ENCODE data around the gene SINHCAF. TPM values are rescaled to one million over a fixed set of nuclear protein-coding genes. Genes with fewer than 3 reads are reported as not detected.

SINHCAF gene
- total and polyA plus RNA-seq, 2 experiments from 2014 or later: 581 to 686 TPM

GRCh38 chr12:31309279-31309678 lies 16.7 kb downstream of the SINHCAF start (continued):
- TF ChIP-seq, protein P1, sequence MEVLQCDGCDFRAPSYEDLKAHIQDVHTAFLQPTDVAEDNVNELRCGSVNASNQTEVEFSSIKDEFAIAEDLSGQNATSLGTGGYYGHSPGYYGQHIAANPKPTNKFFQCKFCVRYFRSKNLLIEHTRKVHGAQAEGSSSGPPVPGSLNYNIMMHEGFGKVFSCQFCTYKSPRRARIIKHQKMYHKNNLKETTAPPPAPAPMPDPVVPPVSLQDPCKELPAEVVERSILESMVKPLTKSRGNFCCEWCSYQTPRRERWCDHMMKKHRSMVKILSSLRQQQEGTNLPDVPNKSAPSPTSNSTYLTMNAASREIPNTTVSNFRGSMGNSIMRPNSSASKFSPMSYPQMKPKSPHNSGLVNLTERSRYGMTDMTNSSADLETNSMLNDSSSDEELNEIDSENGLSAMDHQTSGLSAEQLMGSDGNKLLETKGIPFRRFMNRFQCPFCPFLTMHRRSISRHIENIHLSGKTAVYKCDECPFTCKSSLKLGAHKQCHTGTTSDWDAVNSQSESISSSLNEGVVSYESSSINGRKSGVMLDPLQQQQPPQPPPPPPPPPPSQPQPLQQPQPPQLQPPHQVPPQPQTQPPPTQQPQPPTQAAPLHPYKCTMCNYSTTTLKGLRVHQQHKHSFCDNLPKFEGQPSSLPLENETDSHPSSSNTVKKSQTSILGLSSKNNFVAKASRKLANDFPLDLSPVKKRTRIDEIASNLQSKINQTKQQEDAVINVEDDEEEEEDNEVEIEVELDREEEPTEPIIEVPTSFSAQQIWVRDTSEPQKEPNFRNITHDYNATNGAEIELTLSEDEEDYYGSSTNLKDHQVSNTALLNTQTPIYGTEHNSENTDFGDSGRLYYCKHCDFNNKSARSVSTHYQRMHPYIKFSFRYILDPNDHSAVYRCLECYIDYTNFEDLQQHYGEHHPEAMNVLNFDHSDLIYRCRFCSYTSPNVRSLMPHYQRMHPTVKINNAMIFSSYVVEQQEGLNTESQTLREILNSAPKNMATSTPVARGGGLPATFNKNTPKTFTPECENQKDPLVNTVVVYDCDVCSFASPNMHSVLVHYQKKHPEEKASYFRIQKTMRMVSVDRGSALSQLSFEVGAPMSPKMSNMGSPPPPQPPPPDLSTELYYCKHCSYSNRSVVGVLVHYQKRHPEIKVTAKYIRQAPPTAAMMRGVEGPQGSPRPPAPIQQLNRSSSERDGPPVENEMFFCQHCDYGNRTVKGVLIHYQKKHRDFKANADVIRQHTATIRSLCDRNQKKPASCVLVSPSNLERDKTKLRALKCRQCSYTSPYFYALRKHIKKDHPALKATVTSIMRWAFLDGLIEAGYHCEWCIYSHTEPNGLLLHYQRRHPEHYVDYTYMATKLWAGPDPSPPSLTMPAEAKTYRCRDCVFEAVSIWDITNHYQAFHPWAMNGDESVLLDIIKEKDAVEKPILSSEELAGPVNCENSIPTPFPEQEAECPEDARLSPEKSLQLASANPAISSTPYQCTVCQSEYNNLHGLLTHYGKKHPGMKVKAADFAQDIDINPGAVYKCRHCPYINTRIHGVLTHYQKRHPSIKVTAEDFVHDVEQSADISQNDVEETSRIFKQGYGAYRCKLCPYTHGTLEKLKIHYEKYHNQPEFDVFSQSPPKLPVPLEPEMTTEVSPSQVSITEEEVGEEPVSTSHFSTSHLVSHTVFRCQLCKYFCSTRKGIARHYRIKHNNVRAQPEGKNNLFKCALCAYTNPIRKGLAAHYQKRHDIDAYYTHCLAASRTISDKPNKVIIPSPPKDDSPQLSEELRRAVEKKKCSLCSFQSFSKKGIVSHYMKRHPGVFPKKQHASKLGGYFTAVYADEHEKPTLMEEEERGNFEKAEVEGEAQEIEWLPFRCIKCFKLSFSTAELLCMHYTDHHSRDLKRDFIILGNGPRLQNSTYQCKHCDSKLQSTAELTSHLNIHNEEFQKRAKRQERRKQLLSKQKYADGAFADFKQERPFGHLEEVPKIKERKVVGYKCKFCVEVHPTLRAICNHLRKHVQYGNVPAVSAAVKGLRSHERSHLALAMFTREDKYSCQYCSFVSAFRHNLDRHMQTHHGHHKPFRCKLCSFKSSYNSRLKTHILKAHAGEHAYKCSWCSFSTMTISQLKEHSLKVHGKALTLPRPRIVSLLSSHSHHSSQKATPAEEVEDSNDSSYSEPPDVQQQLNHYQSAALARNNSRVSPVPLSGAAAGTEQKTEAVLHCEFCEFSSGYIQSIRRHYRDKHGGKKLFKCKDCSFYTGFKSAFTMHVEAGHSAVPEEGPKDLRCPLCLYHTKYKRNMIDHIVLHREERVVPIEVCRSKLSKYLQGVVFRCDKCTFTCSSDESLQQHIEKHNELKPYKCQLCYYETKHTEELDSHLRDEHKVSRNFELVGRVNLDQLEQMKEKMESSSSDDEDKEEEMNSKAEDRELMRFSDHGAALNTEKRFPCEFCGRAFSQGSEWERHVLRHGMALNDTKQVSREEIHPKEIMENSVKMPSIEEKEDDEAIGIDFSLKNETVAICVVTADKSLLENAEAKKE (CRISPR knock-in tag; IDR thresholded peaks at IDR 0.05): no peak
- TF ChIP-seq EZH2 (IDR thresholded peaks at IDR 0.05; ENCODE audit: low read depth, unreplicated experiment) (no peak), CTCF (conservative IDR thresholded peaks at IDR 0.05; ENCODE audit: low read depth in 2 of 2) (no peak), EZH2phosphoT487 (IDR thresholded peaks at IDR 0.05; ENCODE audit: unreplicated experiment) (no peak), NANOG (IDR thresholded peaks at IDR 0.05; ENCODE audit: borderline replicate concordance) (no peak), REST (IDR thresholded peaks at IDR 0.05; ENCODE audit: unreplicated experiment) (no peak), POLR2AphosphoS5 (IDR thresholded peaks at IDR 0.05; ENCODE audit: low read depth) (no peak), STAT1 (IDR thresholded peaks at IDR 0.05; ENCODE audit: unreplicated experiment) (no peak), CREB1 (CRISPR knock-in tag; IDR thresholded peaks at IDR 0.05; ENCODE audit: low read depth) (no peak), ZNF114 (CRISPR knock-in tag; IDR thresholded peaks at IDR 0.05) (no peak)
- TF ChIP-seq, protein P2, sequence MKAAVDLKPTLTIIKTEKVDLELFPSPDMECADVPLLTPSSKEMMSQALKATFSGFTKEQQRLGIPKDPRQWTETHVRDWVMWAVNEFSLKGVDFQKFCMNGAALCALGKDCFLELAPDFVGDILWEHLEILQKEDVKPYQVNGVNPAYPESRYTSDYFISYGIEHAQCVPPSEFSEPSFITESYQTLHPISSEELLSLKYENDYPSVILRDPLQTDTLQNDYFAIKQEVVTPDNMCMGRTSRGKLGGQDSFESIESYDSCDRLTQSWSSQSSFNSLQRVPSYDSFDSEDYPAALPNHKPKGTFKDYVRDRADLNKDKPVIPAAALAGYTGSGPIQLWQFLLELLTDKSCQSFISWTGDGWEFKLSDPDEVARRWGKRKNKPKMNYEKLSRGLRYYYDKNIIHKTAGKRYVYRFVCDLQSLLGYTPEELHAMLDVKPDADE (IDR thresholded peaks at IDR 0.05): no peak
